PC-9 (cell line): ENCODE measurements around the gene PLEKHG4B.

Experiments used
- CTCF ChIP-seq: fragments of 200-600 bp; sonication (generic); conservative IDR thresholded peaks from 2 replicates; pipeline ENCODE4 v1.6.1; 2017; ENCODE audit warnings: mixed run types, antibody characterized with exemption, mild to moderate bottlenecking, moderate library complexity
- EZH2 ChIP-seq: fragments of 200-600 bp; sonication (generic); IDR thresholded peaks from 2 replicates; pipeline ENCODE4 v1.8.0; 2017; ENCODE audit warnings: antibody characterized with exemption, low read depth

DNA sequence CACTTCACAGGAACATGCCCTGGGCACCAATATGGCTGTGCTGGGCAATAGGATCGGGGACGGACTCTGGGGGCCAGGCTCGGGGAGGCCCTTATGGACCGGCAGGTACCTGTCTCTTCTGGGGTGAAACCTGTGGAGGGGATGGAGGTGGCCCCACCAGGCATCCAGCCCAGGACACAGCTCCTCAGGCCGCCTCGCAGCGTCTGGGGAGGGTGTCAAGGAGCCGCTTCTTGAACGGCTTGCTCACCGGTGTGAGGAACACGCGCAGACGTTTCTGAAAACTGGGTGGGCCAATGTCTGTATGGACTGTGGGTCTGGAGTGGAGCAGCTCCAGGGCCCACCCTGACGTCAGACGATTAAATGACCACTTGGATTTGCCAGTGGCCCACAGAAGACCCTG lies 45.8 kb downstream of the PLEKHG4B start:
- no peak for TF ChIP-seq CTCF
- no peak for TF ChIP-seq EZH2
